HG02759 (cell line): ENCODE results near the gene NKAPD1.
"Not testable (repeated sequence)": the region's sequence is repeated elsewhere in the genome, so short reads cannot be mapped to it uniquely, and the experiment has no call there.

Source experiments
- ATAC-seq: cut with Tn5 transposase; IDR thresholded peaks from one replicate; pipeline ENCODE4 v1.9.1; 2021; ENCODE audit warnings: mild to moderate bottlenecking, moderate library complexity; ENCODE audit not compliant: unreplicated experiment

The NKAPD1 gene, protein sequence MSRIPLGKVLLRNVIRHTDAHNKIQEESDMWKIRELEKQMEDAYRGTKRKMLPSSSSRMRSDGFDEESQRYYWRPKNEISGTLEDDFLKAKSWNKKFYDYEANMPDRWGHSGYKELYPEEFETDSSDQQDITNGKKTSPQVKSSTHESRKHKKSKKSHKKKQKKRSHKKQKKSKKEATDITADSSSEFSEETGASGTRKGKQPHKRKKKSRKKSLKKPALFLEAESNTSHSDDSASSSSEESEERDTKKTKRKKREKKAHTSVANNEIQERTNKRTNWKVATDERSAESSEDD

GRCh38 chr11:112073941-112074811, at the start of gene NKAPD1, which contains the start of gene PIH1D2:
Gene NKAPD1 (plus strand): TSS chr11:112074299. CDS start chr11:112075575, 1,276 bp downstream.
Gene PIH1D2 (minus strand): TSS chr11:112074017. CDS start chr11:112073174, 843 bp downstream.
- ATAC-seq, result peak; percentile 90

GRCh38 chr11:112024773-112025678, 49.1 kb upstream of the NKAPD1 start, which contains the start of gene DLAT:
Gene DLAT (plus strand): TSS chr11:112025408. CDS start chr11:112025473, 65 bp downstream.
- peak; percentile 74 for ATAC-seq

DNA sequence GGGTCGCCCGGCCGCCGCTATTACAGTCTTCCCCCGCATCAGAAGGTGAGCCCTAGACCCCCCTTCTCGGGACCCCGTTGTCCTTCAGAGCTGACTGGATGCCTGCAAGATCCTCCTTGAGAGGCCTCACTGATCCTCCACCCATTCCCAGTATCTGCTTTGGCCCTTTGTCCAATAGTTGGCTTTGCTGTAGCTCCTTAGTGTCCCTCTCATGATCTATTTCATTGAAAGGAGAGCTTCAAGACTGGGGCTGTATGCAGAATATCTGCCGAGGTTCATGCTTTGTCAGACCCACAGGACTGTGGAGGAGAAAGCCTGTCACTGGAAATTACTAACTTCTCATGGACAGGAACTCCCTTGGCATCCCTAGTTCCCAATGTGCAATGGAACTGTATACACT, 48.4 kb upstream of the NKAPD1 start:
- ATAC-seq, result peak; percentile 6

GRCh38 chr11:112026784-112027410, 47.2 kb upstream of the NKAPD1 start:
- not testable (repeated sequence) for ATAC-seq

DNA sequence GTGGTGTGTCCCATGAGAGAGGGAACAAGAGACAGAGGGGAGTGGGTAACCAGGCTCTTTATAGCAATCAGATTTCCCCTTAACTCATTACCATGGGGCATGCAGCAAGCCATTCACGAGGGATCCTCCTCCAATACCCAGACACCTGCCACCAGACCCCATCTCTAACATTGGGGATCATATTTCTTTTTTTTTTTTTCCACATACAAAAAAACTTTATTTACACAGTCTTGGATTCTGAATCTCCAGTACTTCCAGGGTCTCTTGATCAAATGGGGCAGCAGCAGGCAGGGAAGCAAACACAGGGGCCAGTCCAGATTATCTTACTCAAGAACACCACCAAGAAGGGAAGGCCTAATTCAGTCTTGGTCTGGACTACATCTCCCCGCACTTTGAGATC, 44.6 kb upstream of the NKAPD1 start:
- ATAC-seq, result no peak

GRCh38 chr11:112033902-112034301, 40.2 kb upstream of the NKAPD1 start:
- no peak for ATAC-seq

DNA sequence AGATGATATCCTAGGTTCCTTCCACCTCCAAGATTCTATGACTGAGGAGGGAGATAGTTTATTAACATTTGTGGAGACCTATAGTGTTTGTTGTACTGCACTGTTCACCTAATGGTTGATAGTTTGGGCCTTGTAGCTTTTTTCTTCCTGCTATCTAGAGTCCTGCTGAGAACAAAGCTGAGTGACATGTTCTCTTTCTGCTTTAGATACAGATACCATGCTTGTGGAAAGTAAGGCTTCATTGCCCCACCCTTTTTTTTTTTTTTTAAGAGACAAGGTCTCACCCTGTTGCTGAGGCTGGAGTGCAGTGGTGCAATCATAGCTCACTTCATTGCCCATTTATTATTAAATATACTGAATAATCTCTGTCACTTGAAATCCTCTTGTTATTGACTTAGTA, 36.6 kb upstream of the NKAPD1 start:
- no peak for ATAC-seq

DNA sequence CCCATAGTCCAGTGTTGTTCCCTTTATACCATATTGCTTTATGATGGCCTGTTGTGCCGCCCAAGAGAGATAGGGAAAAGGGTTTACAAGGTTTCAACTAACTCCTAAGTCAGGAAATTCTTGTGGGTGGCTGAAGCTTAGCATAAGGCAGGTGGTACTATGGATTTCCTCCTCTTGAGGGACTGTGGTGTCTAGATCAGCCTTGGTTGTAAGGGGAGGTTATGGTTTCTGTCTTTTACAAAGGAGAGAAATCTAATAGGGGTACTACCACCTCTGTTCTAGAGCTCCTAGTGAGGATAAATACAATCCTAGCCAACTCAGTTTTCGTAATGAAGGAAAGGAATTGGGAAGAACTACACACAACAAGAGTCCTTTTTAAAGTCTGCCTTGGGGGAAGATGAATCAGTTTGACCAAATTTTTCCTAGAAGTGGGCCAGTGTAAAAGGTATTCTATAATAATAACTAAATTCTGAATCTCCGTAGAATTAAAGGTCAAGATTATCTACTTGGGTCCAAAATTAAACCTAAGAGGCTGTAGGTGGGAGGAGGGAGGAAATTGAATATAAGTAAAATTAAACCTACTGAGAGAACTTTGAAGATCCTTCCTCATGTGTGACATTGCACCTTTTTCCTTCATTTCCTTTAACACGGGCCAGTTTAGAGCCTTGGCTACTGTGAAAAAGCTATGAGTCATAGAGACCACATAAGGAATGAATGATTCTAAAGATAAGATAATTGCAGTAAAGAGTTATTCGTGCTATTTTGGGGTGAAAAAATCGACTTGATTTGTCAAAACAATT, 31.7 kb upstream of the NKAPD1 start:
- ATAC-seq, result no peak

GRCh38 chr11:112042961-112043304, 31.2 kb upstream of the NKAPD1 start:
- ATAC-seq, result no peak

GRCh38 chr11:112044961-112045360, 29.1 kb upstream of the NKAPD1 start:
- no peak for ATAC-seq

- not testable (repeated sequence) for ATAC-seq
Observed at GRCh38 chr11:112046647-112047046, 27.5 kb upstream of the NKAPD1 start.

- not testable (repeated sequence) for ATAC-seq
Observed at GRCh38 chr11:112048256-112048655, 25.8 kb upstream of the NKAPD1 start.

DNA sequence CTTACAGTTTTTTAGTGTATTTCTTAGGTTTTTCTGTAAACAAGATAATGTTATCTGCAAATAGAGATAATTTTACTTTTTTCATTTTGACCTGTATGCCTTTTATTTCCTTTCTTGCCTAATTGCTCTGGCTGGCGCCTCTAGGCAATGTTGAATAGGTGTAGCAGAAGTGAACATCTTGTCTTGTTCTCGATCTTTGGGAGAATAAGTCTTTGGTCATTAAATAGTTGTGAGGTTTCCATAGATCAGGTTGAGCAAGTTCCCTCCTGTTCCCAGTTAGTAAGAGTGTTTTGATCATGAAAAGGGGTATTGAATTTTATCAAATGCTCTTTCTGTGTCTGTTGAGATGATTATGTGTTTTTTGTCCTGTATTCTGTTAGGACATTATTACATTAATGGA, 24.3 kb upstream of the NKAPD1 start:
- ATAC-seq, result no peak

DNA sequence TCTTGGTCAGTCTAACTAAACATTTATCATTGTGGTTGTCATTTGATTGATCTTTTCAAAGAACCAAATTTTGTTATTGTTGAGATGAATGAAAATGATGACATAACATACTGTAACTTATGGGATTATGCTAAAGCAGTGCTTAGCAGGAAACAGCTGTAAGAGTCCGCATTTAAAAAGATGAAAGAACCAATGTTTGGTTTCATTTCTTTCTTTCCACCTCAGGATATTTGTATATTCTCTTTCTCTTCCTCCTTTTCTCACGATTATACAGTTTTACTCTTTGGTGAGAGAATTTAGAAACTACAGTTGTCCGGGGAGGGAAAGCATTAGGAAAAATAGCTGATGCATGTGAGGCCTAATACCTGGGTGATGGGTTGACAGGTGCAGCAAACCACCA, 23.4 kb upstream of the NKAPD1 start:
- peak; percentile 80 for ATAC-seq

DNA sequence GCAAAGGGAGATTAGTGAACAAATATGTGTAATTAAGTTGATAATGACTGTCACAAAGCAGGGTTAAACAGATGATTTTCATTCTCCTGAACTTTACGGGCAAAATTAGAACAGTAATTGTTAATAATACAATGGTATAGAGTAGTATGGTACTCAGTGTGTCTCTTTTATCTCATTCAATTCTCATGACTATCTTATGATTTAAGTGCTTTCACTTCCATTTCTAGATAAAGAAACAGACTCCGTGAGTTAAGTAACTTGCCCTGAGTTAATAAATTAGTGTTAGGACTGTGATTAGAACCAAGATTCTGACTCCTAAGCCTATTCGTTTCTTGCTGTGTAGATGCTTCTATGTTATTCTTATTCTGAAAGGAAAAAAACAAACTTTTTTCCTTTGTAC, 22.3 kb upstream of the NKAPD1 start:
- ATAC-seq, result no peak

DNA sequence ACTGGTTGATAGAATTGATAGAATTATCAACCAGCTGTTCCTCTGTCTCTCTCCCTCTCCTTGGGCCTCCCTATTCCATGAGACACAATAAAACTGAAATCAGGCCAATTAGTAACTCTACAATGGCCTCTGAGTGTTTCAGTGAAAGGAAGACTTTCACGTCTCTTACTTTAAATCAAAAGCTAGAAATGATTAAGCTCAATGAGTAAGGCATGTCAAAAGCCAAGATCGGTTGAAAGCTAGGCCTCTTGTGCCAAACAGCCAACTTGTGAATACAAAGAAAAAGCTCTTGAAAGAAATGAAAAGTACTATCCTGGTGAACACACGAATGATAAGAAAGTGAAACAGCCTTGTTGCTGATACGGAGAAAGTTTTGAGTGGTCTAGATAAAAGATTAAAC, 16.9 kb upstream of the NKAPD1 start:
- ATAC-seq, result no peak

GRCh38 chr11:112058103-112058502, 16.0 kb upstream of the NKAPD1 start:
- no peak for ATAC-seq

DNA sequence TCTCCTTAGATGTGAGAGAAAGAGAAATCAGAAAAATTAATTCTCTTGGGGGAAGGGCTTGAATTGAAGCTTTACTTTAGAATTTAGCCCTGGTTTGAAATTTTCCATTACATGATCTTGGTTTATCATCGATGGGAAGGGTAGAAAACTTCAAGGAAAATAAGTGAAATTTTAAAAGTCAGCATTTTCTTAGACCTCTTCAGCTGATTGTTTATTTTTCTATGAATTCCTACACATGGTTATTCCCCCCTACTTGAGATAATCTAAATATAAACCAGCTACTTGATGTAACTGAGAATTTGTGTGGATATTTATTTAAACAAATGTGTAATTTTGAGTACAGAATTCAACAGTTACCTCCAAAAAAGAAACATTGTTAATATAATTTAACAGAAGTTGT, 11.2 kb upstream of the NKAPD1 start:
- no peak for ATAC-seq

GRCh38 chr11:112082729-112083128, 8.6 kb downstream of the NKAPD1 start:
- ATAC-seq, result no peak
